Activated T-cell treated with anti-CD3 and anti-CD28 coated beads, Interleukin-2, amount 50 U/mL, for 1 hour (primary cell): ENCODE measurements around the gene ART1.
A peak's percentile ranks its signal among the peaks of the same experiment; 100 is the strongest.
"Not testable (repeated sequence)": the region's sequence is repeated elsewhere in the genome, so short reads cannot be mapped to it uniquely, and the experiment has no call there.

ENCODE experiments used
- DNase-seq: peaks from one replicate; pipeline ENCODE4 v3.0.0-alpha.2; 2020

ART1 gene

GRCh38 chr11:3644817-3645235 lies at the start of gene ART1:
Gene ART1 (plus strand): TSS chr11:3645128. CDS start chr11:3659214, 14,086 bp downstream.
- DNase-seq: no peak

DNA sequence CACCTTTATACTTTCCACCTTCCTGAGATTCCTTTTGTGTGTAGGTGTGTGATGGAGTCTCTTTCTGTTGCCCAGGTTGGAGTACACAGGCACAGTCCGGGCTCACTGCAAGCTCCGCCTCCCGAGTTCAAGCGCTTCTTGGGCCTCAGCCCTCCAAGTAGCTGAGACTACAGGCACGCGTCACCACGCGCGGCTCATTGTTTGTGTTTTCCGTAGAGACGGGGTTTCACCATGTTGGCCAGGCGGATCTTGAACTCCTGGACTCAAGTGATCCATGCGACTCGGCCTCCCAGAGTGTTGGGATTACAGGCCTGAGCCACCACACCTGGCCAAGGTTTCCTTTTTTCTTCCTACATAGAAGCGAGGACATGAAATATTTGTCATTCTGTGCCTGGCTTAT lies 47.2 kb upstream of the ART1 start:
- DNase-seq: not testable (repeated sequence)

GRCh38 chr11:3600201-3600600 lies 44.7 kb upstream of the ART1 start:
- not testable (repeated sequence) for DNase-seq

- DNase-seq: no peak
Measured at GRCh38 chr11:3604167-3604566, 40.8 kb upstream of the ART1 start.

DNA sequence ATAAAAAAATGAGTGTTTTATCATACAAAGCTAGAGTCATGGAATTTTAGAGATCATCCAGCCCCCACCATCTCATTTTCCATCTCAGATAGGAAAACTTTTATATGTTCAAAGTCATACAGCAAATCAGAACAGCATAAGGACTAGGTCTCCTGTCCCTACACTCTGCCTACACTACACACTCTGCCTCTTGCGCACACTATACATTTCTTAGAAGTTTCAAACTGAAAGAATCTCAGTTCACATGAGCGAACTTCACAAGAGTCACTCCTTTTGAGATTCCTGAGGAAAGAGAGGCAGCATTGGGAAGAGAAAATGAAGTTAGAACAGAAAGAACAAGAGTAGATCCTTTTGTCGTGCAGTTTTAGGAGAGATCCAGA lies 39.7 kb upstream of the ART1 start:
- DNase-seq: no peak

DNA sequence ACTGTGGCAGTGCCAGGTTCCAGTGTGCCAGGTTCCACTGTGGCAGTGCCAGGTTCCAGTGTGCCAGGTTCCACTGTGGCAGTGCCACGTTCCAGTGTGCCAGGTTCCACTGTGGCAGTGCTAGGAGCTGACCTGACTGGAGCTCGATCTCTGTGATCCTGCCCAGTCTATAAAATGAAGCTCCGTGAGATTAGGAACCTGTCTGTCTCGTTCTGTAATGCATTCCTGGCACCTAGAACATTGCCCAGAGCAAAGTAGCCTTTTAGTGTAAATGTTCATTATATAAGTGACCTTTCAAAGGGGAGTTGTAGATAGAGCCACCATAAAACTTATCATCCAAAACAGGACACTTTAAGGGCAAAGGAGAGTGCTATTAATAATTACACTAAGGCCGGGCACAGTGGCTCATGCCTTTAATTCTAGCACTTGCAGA lies 39.1 kb upstream of the ART1 start:
- no peak for DNase-seq

DNA sequence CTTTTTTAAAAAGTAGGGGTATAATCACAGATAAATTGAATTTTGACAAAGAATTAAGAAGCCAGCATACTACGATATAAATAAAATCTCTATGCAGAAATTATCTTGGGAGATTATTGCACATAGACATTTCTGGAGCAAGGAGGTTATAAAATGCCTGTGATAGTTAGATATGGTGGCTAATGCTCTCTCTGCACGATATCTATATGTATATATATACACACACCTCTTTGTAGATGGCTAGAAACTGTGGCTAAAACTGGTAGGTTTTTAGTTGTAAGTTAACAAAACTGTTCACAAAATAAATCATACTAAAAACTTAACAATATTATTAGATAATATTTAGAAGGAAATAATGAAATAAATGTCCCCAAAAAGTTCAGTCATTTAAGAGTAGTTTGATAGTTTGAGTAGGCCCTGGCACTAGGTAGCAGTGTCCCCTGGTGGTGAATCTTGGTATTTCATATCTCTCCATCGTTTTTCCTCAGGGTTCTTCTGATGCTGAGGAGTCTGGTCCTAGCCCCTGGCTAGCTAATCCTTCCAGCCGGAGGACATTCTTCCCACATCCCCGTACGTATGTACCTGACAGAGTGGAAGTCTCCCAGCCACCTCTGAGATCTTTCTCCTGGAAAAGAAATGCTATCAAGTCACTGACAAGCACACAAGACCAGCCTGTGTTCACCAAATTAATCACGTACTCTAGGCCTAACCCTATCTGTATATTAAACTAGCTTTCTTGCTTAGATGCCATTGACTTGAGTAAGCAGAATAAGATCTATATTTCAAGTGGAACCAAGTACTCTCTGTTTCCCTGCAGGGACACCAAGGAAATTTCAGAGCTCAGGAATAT lies 35.3 kb upstream of the ART1 start:
- peak; percentile 22 for DNase-seq

- no peak for DNase-seq
Measured at GRCh38 chr11:3610846-3611245, 34.1 kb upstream of the ART1 start.

DNA sequence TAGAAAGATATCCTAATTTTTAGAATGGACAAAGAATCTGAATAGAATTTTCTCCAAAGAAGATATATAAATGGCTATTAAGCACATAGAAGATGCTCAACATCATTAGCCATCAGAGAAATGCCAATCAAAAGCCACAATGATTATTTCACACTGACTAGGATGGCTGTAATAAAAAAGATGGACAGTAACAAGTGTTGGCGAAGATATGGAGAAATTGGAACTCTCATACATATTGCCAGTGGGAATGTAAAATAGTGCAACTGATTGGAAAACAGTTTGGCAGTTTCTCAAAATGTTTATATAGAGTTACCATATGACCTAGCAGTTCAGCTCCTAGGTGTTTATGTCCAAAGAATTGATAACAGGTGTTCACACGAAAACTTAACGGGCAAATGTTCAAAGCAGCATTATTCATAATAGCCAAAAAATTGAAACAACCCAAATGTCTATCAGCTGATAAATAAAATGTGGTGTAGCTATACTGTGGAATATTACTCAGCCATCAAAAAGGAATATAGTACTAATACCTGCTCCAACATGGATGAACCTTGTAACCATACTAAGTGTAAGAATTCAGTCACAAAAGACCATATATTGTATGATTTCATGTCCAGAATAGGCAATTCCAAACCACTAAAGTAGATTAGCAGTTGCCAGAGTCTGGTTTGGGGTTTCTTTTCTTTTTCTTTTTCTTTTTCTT lies 32.8 kb upstream of the ART1 start:
- DNase-seq: no peak

GRCh38 chr11:3613998-3614741 lies 30.8 kb upstream of the ART1 start:
- no peak for DNase-seq

DNA sequence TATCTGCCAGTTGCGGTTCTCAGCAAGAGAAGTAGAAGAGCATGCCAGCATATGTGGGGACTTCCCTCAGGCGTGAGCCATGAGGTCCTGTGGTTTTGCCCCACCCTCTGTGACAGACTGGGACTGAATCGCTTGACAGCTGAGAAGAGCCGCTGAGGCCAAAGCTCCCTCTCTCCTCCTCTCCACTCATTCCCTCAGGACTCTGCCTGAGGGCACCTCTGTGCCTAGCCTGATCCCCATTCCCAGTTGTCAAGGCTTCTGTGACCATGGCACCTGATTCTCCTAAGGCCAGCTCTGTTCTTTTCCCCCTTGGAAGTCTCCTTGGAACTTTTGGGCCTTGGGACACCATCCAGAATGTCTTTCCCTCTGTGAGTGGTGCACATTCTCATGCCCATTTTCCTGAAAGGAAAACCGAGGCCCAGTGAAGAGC lies 30.2 kb upstream of the ART1 start:
- peak; percentile 24 for DNase-seq

- no peak for DNase-seq
Measured at GRCh38 chr11:3615998-3616397, 28.9 kb upstream of the ART1 start.

GRCh38 chr11:3616721-3617460 lies 28.0 kb upstream of the ART1 start:
- DNase-seq: no peak

DNA sequence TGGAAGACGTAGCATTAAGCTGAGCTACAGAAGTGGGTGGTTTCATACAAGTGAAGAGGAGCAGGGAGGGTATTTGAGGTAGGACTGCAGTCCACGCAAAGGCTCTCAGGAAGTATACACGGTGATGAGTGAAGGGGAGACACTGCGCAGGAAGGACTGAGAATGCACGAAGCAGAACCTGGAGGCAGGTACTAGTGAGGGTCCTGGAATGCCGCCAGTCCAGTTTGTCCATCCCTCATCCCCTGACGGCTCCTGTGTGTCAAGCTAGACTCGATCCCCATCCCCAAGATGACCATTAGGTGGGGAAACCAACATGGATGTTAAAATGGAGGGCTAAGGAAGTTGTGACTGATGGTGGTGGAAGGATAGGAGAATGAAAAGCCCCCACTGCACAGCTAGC lies 26.9 kb upstream of the ART1 start:
- DNase-seq: no peak

GRCh38 chr11:3622521-3622920 lies 22.4 kb upstream of the ART1 start:
- DNase-seq: no peak

- no peak for DNase-seq
Measured at GRCh38 chr11:3623121-3623520, 21.8 kb upstream of the ART1 start.

DNA sequence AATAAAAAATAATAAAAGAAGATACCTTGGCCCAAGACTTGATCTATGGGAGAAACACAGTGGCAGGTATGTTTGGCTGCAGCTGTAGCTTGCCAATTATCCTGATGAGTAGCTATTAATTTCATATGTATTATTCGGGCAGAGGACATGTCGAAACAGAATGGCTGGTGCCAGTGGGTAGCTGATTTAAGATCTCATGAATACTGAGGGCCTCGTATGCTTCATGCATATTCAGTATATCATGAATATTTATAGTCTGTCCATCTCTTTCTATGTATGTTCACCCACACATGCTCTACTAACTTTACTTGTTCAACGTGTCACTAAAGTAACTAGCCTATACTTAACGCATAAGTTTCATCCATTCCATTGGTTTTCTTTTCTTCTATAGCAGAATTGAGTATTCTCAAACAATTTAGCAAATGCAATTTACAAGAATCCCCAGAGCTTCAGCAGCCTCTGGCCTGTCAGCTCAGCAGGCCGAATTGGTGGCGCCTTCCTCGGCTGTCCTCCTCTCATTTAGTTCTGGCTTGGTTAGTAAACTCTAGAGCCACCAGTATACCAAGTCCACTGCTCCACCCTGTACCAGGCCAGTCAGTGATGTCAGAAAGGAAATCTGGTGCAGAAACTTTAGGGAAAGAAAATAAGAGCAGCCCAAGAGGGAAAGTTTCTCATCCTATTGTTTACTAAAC lies 21.0 kb upstream of the ART1 start:
- DNase-seq: no peak

- no peak for DNase-seq
Measured at GRCh38 chr11:3626250-3626960, 18.5 kb upstream of the ART1 start.

- DNase-seq: no peak
Measured at GRCh38 chr11:3627291-3627690, 17.6 kb upstream of the ART1 start.

GRCh38 chr11:3631331-3631730 lies 13.6 kb upstream of the ART1 start:
- DNase-seq: no peak

- no peak for DNase-seq
Measured at GRCh38 chr11:3632070-3632660, 12.8 kb upstream of the ART1 start.
